ENCODE results near the gene LAMB1.
"Not testable (repeated sequence)": the region's sequence is repeated elsewhere in the genome, so short reads cannot be mapped to it uniquely, and the experiment has no call there.

The LAMB1 gene

GRCh38 chr7:107946451-107946850 lies 56.5 kb downstream of the LAMB1 start:
- no peak for DNase-seq (ENCODE audit: low spot score)

GRCh38 chr7:107945332-107945731 lies 57.6 kb downstream of the LAMB1 start:
- DNase-seq (ENCODE audit: low spot score): no peak

GRCh38 chr7:107944411-107945169 lies 58.4 kb downstream of the LAMB1 start:
- DNase-seq (ENCODE audit: low spot score): no peak

- no peak for DNase-seq (ENCODE audit: low spot score)
Measured at GRCh38 chr7:107943018-107943417, 59.9 kb downstream of the LAMB1 start.

- DNase-seq (ENCODE audit: low spot score): no peak
Measured at GRCh38 chr7:107940951-107941350, 62.0 kb downstream of the LAMB1 start.

- peak; percentile 11 for DNase-seq (ENCODE audit: low spot score)
Measured at GRCh38 chr7:107939573-107940489, 63.1 kb downstream of the LAMB1 start.

- no peak for DNase-seq (ENCODE audit: low spot score)
Measured at GRCh38 chr7:107938456-107939250, 64.3 kb downstream of the LAMB1 start.

GRCh38 chr7:107937531-107937930 lies 65.4 kb downstream of the LAMB1 start:
- DNase-seq (ENCODE audit: low spot score): no peak

GRCh38 chr7:107936312-107936711 lies 66.6 kb downstream of the LAMB1 start:
- DNase-seq (ENCODE audit: low spot score): no peak

- DNase-seq (ENCODE audit: low spot score): no peak
Measured at GRCh38 chr7:107934991-107935770, 67.8 kb downstream of the LAMB1 start.

- no peak for DNase-seq (ENCODE audit: low spot score)
Measured at GRCh38 chr7:107933386-107934013, 69.5 kb downstream of the LAMB1 start.

GRCh38 chr7:107932805-107933204 lies 70.2 kb downstream of the LAMB1 start:
- DNase-seq (ENCODE audit: low spot score): no peak

- no peak for DNase-seq (ENCODE audit: low spot score)
Measured at GRCh38 chr7:107931740-107932515, 71.0 kb downstream of the LAMB1 start.

- no peak for DNase-seq (ENCODE audit: low spot score)
Measured at GRCh38 chr7:107926481-107926880, 76.5 kb downstream of the LAMB1 start.

GRCh38 chr7:107924841-107925504 lies 78.0 kb downstream of the LAMB1 start:
- no peak for DNase-seq (ENCODE audit: low spot score)

GRCh38 chr7:107922886-107923285 lies 80.1 kb downstream of the LAMB1 start:
- no peak for DNase-seq (ENCODE audit: low spot score)

GRCh38 chr7:107921826-107922225 lies 81.1 kb downstream of the LAMB1 start:
- not testable (repeated sequence) for DNase-seq (ENCODE audit: low spot score)

- no peak for DNase-seq (ENCODE audit: low spot score)
Measured at GRCh38 chr7:107920048-107920772, 82.8 kb downstream of the LAMB1 start.

- DNase-seq (ENCODE audit: low spot score): no peak
Measured at GRCh38 chr7:107918948-107919347, 84.0 kb downstream of the LAMB1 start.
